ENCODE data around the gene CTNNAL1.

DNA sequence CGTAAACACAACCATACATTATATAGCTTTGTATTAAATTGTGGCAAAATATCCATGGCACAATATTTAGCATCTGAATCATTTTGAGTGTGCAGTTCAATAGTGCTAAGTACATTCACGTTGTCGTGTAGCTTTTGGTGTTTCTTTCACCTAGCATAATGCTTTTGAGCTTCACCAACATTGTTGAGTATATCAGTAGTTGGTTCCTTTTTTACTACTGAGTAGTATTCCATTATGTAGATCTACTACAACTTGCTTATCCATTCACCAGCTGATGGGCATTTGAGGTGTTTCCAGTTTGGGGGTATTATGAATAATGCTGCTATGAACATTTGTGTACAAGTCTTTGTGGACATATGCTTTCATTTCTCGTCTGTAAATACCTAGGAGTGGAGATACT, 27.3 kb upstream of the CTNNAL1 start:
- TF ChIP-seq, protein P1, sequence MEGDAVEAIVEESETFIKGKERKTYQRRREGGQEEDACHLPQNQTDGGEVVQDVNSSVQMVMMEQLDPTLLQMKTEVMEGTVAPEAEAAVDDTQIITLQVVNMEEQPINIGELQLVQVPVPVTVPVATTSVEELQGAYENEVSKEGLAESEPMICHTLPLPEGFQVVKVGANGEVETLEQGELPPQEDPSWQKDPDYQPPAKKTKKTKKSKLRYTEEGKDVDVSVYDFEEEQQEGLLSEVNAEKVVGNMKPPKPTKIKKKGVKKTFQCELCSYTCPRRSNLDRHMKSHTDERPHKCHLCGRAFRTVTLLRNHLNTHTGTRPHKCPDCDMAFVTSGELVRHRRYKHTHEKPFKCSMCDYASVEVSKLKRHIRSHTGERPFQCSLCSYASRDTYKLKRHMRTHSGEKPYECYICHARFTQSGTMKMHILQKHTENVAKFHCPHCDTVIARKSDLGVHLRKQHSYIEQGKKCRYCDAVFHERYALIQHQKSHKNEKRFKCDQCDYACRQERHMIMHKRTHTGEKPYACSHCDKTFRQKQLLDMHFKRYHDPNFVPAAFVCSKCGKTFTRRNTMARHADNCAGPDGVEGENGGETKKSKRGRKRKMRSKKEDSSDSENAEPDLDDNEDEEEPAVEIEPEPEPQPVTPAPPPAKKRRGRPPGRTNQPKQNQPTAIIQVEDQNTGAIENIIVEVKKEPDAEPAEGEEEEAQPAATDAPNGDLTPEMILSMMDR (IDR thresholded peaks at IDR 0.05; ENCODE audit: low read length), result no peak
- no peak for TF ChIP-seq EZH2 (IDR thresholded peaks at IDR 0.05; ENCODE audit: borderline replicate concordance, low read length)

Measured in OCI-LY1 (cell line).